Measurements from ENCODE around the gene FNIP2.
A peak's percentile ranks its signal among the peaks of the same experiment; 100 is the strongest.

FNIP2 gene

DNA sequence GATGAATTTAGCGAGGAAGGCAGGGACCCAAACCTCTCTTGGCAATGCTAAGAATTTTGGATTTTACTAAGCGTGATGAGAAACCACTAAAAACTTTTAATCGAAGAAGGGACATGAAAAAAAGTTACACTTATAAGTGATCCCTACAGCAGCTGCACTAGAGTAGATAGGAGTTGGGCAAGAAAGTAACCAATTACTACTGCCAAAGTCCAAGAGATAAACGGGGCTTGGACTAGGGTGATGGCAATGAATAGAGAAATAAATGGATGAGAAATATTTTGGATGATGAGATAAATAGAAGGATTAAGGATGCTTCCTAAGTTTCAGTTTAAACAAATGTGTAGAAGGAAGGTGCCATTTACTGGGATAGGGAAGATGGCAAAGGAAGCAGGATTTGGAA lies 6.3 kb upstream of the FNIP2 start:
- no peak for DNase-seq (ENCODE audit: low read depth)

DNA sequence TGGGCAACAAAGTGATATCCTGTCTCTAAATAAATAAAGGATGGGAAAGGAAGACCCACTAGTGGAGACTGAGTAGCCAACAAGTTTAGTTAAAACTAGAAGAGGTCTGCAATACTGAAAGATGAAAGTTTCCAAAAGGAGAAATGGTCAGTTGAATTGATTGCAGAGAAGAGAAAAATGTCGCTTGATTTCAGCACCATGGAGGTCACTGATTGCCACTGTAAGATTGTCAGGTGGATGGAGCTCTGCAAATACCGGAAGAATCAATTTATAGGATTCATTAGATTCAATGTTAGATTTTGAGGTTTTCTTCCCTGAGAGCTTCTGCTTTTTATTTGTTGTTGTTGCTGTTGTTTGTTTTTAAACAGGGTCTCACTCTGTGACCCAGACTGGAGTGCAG lies 5.4 kb upstream of the FNIP2 start:
- DNase-seq (ENCODE audit: low read depth) = no peak

DNA sequence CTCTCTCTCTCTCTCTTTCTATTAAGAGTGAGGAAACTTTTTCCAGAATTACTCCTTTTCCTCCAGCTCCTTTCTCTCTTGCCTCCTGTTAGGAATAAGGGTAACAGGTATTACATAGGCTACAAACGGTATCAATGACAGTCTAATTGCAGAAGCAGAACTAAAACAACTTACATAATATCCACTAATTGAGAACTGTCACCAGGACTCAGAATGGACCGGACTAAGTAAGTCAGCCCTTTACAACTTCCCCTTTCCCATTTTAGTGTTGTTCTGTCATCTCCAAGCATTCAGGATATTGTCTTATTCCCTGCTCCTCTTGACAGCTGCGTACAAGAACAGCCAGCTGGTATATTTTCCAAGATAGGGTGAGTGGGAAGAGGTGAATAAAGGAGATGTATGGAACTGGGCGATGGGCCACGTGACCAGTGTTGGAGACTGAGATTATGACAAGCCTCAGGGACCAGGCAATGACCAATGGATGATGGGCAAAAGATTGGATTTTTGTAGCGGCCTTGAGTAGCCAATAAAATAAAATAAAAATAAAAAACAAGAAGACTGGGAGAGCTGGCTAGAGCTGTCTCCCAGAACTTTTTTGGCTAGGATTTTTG lies 2.3 kb upstream of the FNIP2 start:
- DNase-seq (ENCODE audit: low read depth) = no peak

DNA sequence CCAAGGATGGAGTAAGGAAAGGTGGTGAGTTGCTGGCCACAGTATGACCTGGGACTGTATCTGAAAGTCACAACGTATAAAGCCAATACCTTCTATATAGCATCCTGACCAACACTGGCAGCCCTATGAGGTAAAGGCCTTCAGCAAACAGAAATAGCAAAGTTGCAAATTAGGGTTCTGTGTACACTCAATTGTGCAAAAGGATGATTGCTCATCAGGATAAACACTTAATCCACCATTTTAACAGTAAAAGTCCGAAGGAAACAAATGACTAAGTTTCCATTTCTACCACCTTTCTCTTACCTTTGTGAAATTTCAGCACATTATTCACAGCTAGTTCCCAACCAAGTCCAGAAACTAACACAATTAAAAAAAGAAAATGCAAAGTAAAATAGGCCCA lies 1.4 kb upstream of the FNIP2 start:
- DNase-seq (ENCODE audit: low read depth) = no peak

DNA sequence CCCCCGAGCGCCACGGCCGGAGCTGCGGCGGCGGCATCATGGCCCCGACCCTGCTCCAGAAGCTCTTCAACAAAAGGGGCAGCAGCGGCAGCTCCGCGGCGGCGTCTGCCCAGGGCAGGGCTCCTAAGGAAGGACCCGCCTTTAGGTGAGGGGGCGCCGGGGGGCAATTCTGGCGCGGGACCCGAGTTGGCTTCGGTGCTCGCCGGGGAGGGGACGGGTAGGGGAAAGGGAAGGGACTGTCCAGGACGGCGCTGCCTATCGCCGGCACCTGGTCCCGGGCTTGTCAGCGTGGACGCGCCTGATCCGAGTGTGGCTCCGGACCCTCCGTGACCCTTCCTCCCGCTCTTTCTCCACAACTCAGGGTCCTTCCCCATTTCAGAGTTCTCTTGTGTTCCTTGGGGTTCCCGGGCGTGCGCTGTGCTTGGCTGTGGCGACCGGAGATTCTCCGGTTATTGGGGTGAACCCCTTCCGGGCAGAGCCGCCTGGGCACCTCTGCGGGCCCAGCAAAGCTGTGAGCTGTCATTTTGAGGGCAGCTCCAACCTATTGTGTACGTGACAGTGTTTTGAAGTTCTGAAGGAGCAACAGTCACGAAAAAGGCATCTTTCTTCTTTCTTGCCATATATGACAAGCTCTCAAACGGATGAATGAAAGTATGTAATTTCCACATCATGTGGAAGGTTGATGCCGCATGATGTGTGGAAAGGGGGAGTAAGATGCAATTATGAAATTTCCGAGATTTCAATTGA lies 522 bp downstream of the FNIP2 start:
- DNase-seq (ENCODE audit: low read depth) = peak; percentile 28

DNA sequence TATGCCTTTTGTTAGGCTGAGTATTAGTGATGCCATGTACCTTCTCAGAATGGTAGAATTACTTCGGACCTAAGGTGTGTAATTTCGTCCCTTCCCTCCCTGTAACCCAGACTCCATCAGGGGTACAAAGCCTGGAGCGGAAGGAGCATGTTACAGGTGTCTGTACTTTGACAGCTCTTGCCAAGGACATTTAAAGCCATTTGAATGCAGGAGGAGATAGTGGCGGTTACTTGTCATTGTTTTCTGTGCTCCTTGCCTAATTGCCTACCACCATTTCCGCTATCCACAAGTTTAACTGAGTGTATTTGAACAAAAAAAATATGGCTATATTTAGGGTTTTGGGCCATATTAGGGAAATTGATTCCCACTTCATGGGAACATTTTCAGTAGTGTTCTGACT lies 1.8 kb downstream of the FNIP2 start:
- DNase-seq (ENCODE audit: low read depth) = no peak

DNA sequence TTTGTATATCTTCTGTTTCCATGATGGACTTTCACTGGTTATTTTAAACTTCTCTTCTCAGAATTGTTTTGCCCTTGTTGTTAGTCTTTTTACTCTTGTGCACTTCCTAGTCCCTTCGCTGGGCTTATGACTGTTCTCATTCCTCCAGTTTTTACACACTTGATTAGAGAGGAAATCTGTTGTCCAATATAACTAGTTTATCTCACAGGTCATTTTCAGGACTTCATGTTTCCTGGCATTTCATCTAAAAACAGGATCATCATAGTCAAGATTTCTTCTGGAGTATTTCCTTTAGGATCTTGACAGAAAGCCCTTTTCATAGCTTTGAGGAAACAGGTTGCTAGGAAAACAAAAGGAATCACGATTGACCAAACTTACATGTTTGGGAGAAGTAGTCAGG lies 3.0 kb downstream of the FNIP2 start:
- DNase-seq (ENCODE audit: low read depth) = no peak

DNA sequence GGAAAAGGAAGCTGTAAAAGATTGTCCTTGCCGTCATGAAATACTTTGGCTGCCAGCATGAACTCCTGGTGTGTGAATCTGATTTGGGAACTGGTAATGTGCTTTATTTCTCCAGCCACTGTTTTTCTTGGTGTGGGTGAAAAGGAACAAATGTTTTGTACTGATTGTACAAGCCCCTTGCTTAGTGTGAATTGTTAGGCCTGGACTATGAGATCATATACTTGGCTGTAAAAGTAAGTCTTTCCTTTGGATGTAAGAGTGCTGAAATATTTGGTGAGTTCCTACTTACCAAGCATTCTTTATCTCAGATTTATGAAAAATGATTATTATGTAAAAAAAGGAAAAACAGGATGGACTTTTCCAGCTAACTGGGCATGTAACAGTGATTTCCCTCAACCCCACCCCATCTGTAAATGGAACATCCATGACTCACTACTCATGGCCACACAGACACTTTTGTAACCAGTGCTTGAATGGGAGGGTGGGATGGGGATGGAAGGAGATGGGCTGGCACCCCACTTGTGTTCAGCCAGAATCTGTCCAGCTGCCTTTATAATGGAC lies 6.3 kb downstream of the FNIP2 start:
- no peak for DNase-seq (ENCODE audit: low read depth)

DNA sequence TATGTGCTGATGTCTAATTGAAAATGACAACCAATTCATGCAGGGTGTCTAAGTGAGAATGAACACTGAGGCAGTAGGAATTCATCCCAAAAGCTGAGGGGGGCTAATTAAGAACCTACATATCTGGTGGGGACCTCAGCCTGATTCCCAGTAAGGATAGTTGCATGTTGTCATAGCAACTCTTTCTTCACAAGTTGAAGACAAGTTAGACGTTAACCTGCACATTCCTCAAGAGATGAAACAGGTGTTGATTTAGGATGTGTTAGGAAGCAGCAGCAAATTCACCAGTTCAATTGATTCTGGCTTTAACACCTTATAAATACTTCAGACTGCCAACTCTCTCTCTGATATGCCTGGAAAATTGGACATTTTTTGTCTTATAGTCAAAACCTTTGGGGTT lies 7.3 kb downstream of the FNIP2 start:
- DNase-seq (ENCODE audit: low read depth) = no peak

DNA sequence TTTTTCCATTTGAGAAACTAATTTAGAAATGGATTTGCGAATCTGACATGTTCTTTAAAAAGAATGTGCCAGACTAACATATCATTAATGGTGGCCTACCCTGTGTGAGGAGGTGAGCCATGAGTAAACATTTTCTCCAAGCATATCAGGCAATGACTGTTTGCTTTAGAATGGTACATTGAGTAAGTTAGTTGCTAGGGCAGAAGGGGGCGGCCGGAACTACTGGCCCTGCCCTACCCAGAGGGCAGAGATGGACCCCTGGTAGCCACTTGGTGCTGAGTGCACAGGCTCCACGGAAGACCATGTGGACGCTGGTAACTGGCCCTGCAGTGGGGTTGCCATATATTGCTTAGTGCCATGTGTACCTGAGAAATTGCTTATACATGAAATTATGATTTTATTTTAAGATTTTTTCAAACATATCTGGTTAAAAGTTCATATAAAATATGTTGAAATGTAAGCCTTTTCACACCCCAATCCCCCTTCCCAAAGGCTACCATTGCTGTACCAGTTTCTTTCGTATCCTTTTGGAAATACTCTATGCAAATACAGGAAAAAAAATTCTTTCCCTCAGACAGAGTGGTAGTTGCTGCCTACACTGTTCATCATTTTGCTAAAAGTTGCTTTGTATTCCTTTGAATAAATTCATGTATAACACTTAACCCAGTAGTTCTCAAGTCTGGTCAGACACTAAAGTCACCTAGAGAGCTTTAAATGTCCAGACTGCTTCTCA lies 8.8 kb downstream of the FNIP2 start:
- DNase-seq (ENCODE audit: low read depth) = no peak

DNA sequence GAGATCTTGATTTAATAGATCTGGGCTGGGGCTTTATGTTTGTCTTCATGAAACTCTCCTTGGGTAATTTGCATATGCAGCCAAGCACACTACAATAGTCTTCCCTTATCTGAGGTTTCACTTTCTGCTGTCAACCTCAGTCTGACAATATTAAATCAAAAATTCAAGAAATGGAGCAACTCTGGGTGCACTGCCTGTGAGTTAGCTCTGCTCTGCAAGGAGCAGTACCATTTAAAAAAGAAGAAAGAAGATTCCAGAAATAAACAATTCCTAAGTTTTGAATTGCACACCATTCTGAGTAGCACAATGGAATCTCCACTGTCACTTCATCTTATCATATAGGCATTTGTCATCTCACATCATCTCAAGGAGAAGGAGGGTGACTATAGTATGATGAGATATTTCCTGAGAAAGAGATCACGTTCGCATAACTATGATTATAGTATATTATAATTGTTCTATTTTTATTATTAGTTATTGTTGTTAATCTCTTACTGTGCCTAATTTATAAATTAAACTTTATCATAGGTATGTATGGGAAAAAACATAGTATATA lies 9.4 kb downstream of the FNIP2 start:
- no peak for DNase-seq (ENCODE audit: low read depth)

DNA sequence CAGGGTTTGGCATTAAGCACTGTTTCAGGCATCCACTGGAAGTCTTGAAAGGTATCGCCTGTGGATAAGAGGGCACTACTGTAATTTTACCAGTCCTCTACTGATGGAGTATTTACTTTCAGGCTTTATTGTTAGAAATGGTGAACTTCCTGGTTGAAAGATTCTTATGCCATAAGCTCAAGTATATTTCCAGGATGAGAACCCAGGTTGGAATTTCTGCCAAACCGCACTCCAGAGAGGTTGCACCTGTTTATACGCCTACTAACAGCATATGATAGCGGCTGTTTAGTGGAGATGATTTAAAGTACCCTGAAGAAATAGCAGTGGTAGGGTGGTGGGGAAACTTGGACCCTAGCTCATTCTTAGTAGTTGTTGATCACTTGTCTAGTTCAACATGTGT lies 9.9 kb downstream of the FNIP2 start:
- DNase-seq (ENCODE audit: low read depth) = no peak

DNA sequence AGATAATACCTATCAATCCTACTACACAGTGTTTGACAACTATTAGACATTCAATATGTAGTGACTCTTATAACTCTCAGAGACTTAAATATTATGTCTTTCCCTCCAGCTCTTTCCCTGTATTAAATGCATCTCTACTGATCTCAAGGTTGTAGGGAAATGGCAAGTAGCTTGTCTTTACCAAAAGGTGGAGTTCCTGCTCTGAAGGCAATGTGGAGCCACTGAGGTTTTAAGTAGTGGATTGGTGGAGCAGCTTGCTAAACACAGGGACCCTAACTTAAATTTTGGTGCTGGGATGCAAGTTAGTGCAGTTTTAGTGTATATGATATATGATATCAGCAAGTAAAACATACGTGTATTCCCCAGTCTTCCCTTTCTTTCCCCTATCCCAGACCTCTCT lies 13.1 kb downstream of the FNIP2 start:
- no peak for DNase-seq (ENCODE audit: low read depth)

DNA sequence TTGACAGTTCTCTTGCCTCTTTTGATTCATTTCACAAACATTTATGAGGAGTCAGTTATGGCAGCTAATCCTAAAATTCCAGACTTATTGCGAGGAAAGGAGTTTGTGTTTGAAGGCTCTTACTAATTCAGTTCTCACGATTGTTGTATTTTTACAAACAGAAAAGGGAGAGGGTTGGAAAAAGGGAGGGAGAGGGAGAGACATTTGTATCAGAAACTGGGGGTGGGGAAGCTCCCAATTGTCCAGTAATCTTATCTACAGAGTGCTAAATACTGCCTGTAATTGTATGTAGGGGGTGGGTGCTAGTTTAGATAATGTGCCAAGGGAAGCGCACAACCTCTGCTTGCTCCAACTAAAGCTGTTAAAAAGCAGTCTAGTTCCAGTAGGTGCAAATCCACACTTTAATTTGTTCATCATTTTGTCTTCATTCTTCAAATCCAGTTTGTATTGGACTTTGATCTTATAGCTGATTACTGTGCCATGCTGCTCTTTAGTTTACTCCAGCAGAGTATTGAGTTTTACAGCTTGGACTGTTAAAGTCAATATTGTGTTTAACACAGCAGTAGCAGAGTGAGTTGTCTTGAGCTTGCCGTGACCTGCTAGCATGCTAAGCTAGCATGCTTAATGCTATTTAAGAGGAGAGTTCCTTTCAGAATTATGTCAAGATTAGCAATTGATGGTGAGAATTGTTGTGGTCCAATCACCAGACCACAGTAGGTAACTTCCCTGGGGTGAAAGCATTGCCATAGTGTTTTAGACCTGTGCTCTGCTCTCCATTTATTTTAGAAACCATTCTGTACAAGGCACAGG lies 13.9 kb downstream of the FNIP2 start:
- DNase-seq (ENCODE audit: low read depth) = no peak

DNA sequence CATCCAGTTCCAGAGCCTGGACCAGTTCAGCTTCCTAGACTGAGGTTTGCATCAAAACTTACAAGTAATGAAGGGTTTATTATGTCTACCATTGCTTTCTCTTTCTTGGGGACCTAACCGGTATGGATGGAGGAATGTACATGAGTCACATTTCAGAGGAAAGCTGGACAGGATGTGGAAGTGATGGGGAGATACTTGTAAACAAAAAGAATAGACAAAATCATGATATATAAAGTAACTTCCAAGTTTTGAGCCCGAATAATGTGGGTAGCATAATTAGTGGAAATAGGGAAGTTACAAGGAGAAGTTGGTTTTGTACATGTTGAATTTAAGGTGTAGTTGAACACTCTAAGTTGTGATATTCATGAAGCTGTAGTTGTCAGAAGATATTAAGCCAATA lies 15.0 kb downstream of the FNIP2 start:
- DNase-seq (ENCODE audit: low read depth) = no peak

DNA sequence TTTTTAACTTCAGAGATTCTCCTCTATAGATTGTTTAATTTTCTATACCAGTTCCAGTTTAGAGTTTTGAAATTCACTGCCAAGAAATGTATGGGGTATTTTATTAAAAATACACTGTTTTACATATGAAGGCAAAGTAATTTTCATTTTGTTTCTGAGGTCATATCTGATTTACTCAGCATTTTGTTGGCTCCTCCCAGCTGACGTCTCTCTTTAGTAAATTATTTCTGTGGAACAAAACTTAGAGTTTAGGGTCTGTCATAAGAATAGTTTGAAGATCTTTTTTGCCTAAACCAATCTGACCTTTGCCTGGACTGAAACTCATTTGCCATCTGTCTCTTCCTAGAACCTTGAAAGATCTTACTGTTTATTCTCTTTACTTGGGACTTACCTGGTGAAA lies 16.9 kb downstream of the FNIP2 start:
- DNase-seq (ENCODE audit: low read depth) = no peak

DNA sequence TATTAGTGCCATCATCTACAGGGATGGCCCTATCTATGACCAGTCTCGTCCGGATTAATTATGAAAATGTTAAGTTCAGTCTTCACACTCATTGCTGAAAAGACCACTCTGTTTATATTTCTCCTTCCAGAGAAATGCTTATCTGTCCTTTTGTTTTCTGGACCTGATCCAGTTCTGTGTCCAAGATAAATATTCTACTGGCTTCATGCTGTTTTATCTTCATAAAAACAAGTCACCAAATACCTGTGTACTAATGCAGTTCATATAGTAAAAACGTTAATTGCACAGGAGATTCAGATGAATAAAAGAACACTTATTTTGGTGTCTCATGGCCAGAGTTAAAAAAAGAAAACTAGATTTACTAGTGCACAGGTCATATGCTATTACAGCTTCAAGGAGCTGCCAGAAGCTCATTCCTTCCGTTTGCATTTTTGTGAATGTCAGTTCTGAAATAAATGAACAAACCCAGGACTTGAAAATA lies 17.3 kb downstream of the FNIP2 start:
- no peak for DNase-seq (ENCODE audit: low read depth)

DNA sequence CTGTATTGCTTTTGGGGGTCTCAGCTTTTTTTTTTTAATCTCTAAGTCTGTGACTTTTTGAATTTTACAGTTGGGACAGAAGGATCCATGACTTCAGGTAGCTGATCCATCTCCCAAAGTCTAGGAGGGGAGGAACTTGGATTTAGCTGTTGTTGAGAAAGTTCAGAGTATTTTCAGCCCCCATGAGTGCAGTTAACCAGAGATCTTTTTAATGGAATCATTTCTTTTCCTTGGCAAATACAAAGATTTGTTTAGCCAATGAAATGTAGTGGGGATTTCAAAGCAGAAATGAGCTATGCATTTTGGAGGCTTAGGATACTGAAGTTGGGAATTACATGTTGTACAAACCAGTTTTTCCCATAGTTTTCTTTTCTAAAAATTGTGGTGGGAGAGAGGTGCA lies 18.1 kb downstream of the FNIP2 start:
- no peak for DNase-seq (ENCODE audit: low read depth)

DNA sequence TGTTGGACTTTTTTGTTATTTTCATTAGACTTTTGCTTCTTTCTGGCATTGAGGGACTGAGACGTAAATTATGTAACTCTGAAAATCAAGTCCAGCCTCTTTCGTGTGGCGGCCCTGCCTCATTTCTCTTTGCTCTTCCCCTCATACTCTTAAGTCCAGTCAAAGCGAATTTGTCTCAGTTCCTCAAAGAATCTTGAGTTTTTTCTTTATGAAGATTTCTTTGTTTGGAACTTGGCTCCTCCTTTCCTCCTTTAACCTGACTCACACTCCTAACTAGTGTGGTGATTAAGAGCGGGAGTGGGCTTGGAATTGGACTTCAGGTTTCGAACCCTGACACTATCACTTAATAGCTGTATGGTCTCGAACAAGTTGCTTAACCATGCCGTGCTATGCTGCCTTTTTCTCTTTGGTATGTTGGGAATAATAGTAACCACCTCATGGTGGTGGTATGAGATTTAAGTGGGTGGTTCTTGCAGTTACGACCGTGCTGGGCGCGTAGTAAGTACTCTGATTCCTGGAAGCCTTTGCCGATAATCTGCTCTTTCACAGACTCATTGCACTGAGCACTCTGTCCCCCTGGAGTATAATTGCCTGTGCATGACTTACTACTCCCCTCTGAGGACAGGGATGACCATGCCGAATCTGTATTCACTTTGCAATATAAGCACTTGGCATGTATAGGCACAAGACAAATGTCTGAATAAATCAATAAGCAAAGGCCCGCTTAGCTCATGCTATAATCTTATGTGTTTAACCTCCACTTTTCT lies 19.1 kb downstream of the FNIP2 start:
- DNase-seq (ENCODE audit: low read depth) = no peak

DNA sequence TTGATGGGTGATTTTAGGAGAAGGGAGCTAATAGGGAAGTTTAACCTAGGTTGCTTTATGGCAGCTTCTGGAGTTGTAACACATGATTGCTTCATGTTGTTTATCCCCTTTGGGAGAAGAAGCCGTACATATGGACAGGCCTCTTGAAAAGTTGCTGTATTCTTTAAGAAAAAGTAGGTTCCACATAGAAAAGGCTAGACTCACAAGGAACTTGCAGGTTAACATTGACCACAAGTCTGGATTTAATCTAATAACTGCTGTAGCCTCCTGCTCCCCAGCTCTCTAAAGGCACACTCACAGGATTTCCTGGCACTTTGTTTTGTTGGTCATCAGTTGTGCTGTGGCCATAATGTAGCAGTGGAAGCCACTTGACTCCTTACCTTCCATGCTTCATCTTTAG lies 19.7 kb downstream of the FNIP2 start:
- no peak for DNase-seq (ENCODE audit: low read depth)

DNA sequence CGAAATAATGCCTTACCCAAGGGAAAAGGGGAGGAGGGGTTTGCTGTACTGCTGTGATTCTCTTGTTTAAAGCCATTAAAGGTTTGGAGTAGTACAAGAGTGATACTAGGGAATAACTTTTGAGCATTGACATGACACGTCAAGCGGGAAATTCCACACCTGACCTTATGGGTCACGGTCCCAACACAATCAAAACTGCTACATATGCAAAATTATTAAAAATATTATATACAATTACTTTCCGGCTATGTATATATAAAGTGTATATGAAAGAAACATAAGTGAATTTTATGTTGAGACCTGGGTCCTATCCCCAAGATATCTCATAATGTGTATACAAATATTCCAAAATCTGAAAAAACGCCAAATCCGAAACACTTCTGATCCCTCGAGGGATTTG lies 21.0 kb downstream of the FNIP2 start:
- no peak for DNase-seq (ENCODE audit: low read depth)
